T-helper 22 cell (primary cell): ENCODE data around the gene OBSCN.
"Not testable (repeated sequence)": the region's sequence is repeated elsewhere in the genome, so short reads cannot be mapped to it uniquely, and the experiment has no call there.

Experiments
- DNase-seq: peaks from one replicate; pipeline ENCODE4 v3.0.0-alpha.2; 2020; ENCODE audit warnings: low read depth

OBSCN gene

GRCh38 chr1:228212966-228213844 is 5.4 kb downstream of the OBSCN start:
- DNase-seq = peak; percentile 86

DNA sequence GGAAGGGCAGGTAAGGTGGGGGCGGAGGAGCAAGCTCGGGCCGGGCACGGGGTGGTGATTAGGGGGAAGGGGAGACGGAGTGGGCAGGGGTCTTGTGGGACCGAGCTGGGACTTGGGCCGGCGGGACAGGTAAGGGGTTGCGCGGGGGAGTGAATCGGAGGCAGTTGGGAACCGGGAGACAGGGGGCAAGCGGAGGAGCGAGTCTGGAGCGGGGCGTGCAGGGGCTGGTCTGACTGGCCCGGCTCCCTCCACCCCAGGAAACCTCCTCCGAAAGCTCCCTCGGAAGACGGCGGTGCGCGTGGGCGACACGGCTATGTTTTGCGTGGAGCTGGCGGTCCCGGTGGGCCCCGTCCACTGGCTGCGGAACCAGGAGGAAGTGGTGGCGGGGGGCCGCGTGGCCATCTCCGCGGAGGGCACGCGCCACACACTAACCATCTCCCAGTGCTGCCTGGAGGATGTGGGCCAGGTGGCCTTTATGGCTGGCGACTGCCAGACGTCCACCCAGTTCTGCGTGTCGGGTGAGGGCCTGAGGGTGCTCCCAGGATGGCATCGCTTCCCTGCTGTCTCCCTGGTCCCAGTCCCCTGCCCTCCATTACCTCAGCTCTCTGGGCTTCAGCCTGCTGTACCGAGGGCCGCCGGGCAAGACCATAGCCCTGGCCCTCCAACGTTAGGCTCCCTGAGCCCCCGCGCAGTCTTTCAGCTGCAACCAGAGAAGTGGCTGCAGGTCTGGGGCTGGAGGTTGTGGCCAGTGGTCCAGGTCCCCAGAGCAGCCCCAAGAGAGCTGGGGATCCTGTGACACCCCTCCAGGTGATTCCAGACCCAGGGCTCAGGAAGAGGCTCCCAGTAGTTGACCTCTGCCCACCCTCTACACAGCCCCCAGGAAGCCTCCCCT is 6.3 kb downstream of the OBSCN start:
- no peak for DNase-seq

GRCh38 chr1:228214921-228215662 is 7.2 kb downstream of the OBSCN start:
- DNase-seq = no peak

- no peak for DNase-seq
These were observed 7.8 kb downstream of the OBSCN start for GRCh38 chr1:228215663-228216116.

DNA sequence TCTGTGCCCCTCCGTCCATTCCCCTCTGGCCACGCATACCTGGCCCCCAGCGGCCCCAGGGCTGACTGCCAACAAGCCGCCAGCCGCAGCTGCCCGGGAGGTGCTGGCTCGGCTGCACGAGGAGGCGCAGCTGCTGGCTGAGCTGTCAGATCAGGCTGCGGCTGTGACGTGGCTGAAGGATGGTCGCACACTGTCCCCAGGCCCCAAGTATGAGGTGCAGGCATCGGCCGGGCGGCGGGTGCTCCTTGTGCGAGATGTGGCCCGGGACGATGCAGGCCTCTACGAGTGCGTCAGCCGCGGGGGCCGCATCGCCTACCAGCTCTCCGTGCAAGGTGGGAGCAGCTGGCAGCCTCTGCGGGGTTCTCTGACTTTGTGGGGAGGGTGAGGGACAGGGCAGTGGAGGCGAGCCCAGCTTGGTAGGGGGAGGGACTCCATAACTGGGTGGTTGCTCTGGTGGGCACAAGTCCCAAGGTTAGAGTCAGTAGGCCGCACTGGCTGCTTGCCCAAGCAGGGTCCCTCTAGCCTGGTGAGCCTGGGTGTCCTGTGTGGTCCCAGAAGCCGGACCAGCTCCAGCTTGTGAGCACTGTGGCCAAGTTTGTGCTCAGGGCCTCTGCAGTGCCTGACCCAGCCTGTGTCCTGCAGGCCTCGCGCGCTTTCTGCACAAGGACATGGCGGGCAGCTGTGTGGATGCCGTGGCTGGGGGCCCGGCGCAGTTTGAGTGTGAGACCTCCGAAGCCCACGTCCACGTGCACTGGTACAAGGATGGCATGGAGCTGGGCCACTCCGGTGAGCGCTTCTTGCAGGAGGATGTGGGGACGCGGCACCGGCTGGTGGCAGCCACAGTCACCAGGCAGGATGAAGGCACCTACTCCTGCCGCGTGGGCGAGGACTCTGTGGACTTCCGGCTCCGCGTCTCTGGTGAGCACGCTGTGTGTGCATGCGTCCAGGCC is 8.8 kb downstream of the OBSCN start:
- DNase-seq = no peak

- DNase-seq = no peak
These were observed 9.9 kb downstream of the OBSCN start for GRCh38 chr1:228217551-228218344.

DNA sequence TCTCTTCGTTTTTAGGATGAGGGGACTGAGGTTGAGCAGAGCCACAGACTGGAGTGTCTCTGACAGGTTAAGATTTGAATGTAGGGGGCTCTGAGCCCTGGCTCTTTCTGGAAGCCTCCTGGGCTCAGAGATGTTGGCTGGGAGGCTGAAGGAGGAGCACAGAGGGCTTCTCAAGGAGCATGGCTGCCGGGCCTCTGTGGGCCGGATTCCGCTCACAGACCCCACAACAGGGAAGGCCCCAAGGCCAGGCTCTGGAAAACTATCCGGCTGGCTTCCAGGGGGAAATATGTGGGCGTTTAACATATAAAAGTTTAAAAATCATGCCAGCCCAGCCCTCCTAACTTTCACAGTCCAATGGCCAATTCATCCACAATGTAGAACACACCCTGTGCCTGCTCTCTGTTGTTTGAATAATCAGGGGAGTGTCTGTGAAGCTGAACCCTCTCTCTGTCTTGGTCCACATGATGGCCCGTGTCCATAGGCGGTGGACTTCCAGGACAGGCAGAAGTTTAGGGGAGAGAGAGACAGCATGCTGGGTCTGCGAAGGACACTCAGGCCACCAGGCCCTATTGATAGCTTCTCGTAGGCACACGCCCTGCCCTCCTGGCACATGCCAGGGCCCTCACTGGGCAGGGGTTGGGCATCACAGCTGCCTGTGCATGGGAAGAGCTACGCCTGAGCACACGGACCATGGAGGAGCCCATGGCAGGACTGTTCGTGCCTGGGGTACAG is 10.8 kb downstream of the OBSCN start:
- DNase-seq = no peak

DNA sequence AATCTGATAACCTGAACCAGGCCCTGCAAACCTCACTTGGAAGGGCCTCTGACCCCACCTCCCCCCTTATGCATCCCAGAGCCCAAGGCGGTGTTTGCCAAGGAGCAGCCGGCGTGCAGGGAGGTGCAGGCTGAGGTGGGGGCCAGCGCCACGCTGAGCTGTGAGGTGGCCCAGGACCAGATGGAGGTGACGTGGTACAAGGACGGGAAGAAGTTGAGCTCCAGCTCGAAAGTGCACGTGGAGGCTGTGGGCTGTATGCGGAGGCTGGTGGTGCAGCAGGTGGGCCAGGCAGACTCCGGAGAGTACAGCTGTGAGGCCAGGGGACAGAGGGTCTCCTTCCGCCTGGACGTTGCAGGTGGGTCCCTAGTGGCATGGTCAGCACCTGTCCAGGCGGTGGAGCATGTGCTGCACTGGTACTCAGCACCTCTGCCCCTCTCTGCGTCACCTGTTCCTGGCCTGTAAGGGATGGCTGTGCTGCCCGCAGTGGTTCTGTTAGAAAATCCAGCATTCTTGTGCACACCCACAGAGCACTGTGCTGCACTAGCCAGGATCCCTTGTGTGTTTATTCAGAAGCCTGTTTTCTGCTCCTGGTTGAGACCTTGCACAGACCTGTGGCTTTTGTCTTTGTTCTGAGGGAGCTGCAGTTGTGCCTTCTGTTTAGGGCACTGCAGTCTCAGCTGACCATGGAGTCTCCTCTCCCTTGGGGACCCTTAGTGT is 11.6 kb downstream of the OBSCN start:
- DNase-seq = no peak

GRCh38 chr1:228219962-228220780 is 12.3 kb downstream of the OBSCN start:
- no peak for DNase-seq

DNA sequence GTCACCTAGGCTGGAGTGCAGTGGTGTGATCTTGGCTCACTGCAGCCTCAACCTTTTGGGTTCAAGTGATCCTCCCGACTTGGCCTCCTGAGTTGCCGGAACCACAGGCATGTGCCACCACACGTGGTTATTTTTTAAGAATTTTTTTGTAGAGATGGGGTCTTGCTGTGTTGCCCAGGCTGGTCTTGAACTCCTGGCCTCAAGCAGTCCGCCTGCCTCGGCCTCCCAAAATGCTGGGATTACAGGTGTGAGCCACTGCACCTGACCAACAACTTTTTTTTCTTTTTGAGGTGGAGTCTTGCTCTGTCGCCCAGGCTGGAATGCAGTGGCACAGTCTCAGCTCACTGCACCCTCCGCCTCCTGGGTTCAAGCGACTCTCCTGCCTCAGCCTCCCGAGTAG is 13.3 kb downstream of the OBSCN start:
- not testable (repeated sequence) for DNase-seq

DNA sequence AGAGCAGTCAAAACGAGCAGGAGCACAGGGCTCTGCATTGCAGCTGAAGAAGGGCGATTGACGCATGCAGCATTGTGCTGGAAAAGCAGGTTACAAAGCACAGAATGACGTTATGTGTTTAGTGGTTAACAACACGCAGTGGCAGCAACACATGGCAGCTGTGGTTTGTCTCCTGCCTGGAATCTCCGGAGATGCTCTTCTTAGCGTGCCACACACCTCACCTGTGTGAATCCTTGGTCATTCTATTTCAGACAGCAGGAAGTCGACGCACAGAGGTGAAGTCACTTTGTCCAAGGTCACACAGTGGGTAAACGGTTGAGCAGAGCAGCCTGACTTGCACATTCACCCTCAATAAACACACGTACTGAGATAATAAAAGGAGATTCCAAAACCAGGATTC is 14.7 kb downstream of the OBSCN start:
- DNase-seq = no peak

DNA sequence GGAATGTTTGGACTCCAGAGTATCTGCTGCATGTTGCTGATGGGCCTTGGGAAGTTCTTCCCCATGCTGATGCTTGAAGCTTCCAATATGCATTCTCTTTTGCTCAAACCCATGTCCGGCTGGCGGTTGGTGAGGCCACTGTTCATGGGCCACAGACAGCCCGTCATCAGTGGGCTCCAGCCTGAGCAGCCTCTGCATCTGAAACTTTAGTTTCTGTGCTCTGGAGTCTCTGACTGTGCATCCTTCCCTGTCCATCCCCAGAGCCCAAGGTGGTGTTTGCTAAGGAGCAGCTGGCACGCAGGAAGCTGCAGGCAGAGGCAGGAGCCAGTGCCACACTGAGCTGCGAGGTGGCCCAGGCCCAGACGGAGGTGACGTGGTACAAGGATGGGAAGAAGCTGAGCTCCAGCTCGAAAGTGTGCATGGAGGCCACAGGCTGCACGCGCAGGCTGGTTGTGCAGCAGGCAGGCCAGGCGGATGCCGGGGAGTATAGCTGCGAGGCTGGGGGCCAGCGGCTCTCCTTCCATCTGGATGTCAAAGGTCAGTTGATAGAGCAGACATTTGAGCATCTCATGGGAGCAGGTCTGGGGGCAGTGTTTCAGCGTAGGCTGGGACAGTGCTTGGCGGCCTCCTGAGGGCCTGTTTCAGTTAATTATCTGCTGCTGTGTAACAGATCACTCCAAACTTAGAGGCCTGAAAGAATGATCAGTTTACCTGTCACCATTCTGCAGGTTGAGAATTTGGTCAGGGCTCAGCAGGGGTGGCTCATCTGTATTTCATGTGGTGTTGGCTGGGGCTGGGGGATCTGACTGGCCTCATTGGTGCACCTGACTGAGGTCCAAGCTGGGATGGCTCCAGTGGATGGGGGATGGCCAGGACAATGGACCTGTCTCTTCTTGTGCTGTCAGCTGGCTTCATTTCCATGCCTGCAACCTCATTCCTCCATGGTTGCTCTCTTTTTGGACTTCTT is 16.6 kb downstream of the OBSCN start:
- no peak for DNase-seq

DNA sequence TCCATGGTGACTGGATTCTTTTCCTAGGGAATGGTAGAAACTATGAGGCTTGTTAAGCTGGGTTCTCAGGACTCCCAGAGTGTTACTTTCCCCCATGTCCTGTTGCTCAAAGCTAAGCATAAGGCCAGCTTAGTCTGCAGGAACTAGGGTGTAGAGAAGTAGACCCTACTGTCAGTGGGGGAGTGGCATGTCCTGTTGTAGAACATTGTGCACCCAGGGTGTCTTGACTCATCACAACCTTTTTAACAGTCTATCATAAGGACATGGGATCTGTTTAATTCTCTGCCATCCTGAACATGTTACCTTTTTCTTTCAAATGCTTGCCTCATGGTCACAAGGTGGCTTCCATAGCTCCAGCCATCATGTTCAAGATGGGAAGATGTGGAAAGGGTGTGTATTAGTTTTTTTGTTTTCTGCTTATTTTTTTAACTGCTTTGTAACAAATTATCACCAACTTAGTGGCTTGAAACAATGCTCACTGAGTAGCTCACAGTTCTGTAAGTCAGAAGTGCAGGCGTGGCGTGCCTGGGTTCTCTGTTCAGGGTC is 17.4 kb downstream of the OBSCN start:
- no peak for DNase-seq

DNA sequence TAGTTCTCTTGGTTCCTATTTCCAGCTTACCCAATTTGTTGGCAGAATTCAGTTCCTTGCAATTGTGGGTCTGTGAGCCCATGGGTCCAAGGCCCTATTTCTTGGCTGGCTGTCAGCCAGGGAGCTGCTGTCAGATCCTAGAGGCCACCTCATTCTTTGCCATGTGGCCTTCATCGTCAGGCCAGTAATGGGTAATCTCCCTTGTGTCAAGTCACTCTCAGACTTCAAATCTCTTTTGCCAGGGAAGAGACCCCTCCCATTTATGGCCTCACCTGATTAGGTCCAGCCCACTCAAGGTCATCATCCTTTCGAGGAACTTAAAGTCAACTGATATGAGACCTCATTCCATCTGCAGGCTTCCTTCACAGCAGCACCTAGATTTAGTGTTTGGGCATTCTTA is 17.9 kb downstream of the OBSCN start:
- DNase-seq = no peak

DNA sequence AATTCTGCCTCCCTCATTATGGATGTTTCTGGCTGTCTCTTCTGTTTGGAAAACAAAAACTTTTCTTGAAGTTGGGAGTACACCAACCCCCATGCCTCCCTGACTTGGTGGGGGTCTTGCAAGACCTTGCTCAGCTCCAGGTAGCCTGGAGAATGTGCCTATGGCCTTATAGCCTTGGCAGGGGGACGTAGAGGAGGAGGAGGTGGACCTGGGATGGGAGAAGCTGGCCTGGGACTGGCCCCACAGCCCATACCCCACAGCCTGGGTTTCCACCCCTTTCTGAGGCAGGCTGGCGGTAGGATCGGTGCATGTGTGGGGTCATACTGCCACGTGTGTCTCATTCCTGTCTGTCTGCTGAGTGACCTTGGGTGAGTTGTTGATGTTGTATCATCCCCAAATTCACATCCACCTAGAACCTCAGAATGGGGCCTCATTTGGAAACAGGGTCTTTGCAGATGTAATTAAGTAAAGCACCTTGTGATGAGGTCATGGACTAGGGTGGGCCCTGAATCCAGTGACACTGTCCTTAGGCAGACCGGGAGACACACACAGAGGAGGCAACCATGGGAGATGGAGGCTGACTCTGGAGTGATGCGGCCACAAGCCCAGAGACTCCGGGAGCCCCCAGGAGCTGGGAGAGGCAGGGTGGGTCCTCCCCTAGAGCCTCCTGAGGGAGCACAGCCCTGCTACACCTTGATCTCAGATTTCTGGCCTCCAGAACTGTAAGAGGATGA is 18.5 kb downstream of the OBSCN start:
- DNase-seq = no peak
